OCI-M2 (cell line): ENCODE measurements around the gene CAV1.

Source experiments
- DNase-seq: peaks from one replicate; lab custom pipeline; 2025; ENCODE audit not compliant: unreplicated experiment; lab: John Stamatoyannopoulos, UW

Gene CAV1

DNA sequence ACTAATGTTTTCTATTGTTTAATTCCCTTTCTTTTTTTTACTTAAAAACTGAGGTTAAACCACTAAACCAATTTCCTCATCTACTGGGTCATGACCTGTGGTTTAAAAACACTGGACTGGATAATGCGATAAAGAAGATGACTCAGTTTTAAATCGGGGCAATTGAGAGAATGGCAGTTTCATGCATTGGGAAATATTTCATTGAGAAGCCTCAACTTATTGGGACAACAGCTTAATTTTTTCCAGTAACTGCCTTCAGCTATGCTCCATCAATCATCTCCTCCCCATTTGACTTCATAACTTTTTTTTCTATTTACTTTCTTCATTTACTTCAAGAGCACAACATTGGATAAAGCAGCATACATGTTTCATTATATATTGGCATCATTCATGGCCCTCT, 85.4 kb downstream of the CAV1 start:
- no peak for DNase-seq

DNA sequence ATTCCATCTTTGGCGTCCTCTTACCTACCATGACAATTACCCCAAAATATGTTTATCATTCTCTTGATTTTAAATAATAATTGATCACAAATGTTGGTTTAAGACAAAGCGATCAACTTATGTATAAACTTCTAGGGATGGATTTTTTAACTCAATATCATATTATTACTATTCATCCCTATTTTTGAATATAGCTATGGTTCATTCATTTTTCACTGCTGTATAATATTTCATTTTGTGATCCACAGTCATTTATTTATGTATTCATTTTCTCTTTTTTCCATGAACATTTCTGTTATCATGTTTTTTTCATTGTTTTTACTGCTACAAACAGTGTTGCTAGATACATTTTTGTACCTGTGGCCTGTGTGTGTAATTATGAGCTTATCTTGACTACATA, 85.9 kb downstream of the CAV1 start:
- no peak for DNase-seq
